Sigmoid colon (tissue), 4 donors: ENCODE data around the gene NTF4.

ENCODE experiments used
- EP300 ChIP-seq, 4 donors: sonication (generic); formaldehyde crosslinking; IDR thresholded peaks; one replicate each; pipeline ENCODE4 v1.6.1; 2017; ENCODE audit warnings: antibody characterized with exemption in 4 of 4
- POLR2A ChIP-seq, 2 donors: fragments of 450-650 bp; IDR thresholded peaks; one replicate each; pipeline ENCODE4 v1.6.1; 2016; ENCODE audit warnings: antibody characterized with exemption in 2 of 2, mild to moderate bottlenecking in 2 of 2, moderate library complexity in 2 of 2
- POLR2AphosphoS5 ChIP-seq, 4 donors: sonication (generic); formaldehyde crosslinking; IDR thresholded peaks; one replicate each; pipeline ENCODE4 v1.6.1; 2017; ENCODE audit warnings: antibody characterized with exemption in 4 of 4
- TF ChIP-seq, protein P1 (sequence below), 4 experiments: fragments of 450-650 bp in 3 of 4; fragments of 200-600 bp in 1 of 4; IDR thresholded peaks; one replicate each; pipeline ENCODE4 v1.5.1; 2016 to 2019; ENCODE audit warnings: antibody characterized with exemption in 4 of 4, mild to moderate bottlenecking in 3 of 4, moderate library complexity in 2 of 4

DNA sequence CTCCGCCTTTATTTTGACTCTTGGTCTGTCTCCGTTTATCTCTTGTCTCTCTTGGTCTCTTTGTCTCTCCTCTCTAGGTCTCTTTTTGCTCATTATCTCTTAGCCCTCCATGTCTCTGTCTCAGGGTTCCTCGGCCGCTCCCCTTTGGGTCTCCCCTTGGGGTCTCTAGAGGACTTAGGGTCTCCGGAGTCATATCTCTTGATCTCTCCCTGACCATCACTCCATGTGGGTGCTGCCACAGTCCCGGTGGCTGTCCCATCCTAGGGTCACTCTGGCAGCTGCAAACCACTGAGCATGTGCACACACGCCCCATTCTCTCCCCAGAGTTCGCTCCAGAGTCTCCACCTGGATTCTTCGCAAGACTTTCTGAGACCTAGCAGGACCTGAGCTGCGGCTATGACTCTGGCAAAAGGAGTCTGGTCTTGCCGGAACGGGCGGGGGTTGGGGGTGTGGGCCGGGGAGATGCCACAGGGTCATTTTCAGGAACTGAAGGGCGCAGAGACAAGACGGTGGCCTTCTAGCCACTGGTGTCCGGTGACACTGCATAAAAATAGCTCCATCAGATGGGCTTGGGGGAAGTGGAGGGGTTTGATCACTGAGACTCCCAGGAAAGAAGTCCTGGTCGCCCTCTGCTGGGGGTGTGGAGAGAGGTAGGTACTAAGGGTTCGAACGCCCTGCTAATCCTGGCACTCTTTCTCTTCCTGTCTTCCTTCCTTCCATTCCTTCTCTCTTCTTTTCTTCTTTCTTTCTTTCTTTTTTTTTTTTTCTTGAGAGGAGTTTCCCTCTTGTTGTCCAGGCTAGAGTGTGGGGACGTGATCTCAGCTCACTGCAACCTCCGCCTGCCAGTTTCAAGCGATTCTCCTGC is 9.1 kb upstream of the NTF4 start:
- TF ChIP-seq, protein P1, sequence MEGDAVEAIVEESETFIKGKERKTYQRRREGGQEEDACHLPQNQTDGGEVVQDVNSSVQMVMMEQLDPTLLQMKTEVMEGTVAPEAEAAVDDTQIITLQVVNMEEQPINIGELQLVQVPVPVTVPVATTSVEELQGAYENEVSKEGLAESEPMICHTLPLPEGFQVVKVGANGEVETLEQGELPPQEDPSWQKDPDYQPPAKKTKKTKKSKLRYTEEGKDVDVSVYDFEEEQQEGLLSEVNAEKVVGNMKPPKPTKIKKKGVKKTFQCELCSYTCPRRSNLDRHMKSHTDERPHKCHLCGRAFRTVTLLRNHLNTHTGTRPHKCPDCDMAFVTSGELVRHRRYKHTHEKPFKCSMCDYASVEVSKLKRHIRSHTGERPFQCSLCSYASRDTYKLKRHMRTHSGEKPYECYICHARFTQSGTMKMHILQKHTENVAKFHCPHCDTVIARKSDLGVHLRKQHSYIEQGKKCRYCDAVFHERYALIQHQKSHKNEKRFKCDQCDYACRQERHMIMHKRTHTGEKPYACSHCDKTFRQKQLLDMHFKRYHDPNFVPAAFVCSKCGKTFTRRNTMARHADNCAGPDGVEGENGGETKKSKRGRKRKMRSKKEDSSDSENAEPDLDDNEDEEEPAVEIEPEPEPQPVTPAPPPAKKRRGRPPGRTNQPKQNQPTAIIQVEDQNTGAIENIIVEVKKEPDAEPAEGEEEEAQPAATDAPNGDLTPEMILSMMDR (IDR thresholded peaks at IDR 0.05) = no peak
- TF ChIP-seq EP300 (IDR thresholded peaks at IDR 0.05) = no peak
- no peak for TF ChIP-seq POLR2A (IDR thresholded peaks at IDR 0.05)
- TF ChIP-seq POLR2AphosphoS5 (IDR thresholded peaks at IDR 0.05) = no peak
